ENCODE measurements around the gene RNPEP.
"Not testable (repeated sequence)": the region's sequence is repeated elsewhere in the genome, so short reads cannot be mapped to it uniquely, and the experiment has no call there.

RNPEP gene

GRCh38 chr1:201962382-201962781 lies 20.1 kb upstream of the RNPEP start:
- DNase-seq (ENCODE audit: low read depth) = not testable (repeated sequence)

DNA sequence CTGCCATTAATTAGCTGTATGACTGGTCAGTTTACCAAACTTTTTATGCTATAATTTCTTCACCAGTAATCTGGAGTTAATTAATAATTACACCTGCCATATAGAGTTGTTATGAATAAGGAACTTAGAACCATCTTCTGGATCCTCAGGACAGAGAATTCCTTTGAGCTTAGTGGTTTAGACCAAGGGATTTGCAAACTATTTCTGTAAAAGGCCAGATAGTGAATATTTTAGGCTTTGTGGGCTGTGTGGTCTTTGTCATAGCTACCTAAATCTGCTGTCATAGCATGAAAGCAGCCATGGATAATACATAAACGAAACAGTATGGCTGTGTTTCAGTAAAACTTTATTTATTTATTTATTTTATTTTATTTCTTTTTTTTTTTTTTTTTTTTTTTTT lies 18.2 kb upstream of the RNPEP start:
- DNase-seq (ENCODE audit: low read depth) = peak; percentile 63

GRCh38 chr1:201966171-201966570 lies 16.3 kb upstream of the RNPEP start:
- no peak for DNase-seq (ENCODE audit: low read depth)

DNA sequence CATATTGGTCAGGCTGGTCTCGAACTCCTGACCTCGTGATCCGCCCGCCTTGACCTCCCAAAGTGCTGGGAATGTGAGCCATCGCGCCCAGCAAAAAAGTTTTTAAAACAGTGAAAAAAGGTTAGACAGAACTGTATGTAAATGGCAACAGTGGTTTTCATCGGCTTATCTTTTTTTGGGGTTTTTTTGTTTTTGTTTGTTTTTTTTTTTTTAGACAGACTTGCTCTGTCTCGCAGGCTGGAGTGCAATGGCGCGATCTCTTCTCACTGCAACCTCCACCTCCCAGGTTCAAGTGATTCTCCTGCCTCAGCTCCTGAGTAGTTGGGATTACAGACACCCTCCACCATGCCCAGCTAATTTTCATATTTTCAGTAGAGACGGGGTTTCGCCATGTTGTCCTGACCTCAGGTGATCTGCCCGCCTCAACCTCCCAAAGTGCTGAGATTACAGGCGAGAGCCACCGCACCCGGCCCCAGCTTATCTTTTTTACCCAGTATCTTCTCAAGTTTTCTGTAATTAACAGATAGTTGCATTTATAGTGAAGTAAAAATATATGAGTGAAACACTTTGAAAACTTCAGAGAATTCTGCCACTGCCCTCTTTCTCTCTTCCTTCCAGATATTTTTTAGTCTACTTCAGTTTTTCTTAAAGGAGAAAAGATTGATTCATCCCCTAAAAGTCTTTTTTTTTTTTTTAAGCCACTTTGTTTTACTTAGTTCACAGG lies 14.1 kb upstream of the RNPEP start:
- DNase-seq (ENCODE audit: low read depth) = no peak

- DNase-seq (ENCODE audit: low read depth) = no peak
Observed at GRCh38 chr1:201970334-201971159, 11.9 kb upstream of the RNPEP start.

GRCh38 chr1:201982082-201982622 lies 296 bp upstream of the RNPEP start:
- DNase-seq (ENCODE audit: low read depth) = no peak

GRCh38 chr1:201983380-201983805 lies 945 bp downstream of the RNPEP start:
- DNase-seq (ENCODE audit: low read depth) = peak; percentile 47

DNA sequence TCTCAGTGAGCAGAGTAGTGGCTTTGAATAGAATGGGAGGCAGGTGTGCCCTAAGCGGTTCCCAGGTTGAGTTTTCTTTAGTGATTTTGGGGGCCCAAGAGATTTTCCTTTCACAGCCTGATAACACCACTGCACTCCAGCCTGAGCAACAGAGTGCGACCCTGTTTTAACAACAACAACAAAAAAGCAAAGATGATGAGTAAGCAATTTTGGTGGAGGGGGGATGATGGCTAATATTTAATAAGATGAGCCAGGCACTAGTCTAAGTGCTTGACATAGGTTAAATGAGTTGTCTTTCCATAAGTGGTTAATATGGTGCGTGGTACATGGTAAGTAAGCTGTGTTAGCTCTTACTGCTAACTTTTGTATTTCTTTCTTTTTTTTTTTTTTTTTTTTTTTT lies 2.0 kb downstream of the RNPEP start:
- DNase-seq (ENCODE audit: low read depth) = no peak

GRCh38 chr1:201985355-201985754 lies 2.9 kb downstream of the RNPEP start:
- no peak for DNase-seq (ENCODE audit: low read depth)

DNA sequence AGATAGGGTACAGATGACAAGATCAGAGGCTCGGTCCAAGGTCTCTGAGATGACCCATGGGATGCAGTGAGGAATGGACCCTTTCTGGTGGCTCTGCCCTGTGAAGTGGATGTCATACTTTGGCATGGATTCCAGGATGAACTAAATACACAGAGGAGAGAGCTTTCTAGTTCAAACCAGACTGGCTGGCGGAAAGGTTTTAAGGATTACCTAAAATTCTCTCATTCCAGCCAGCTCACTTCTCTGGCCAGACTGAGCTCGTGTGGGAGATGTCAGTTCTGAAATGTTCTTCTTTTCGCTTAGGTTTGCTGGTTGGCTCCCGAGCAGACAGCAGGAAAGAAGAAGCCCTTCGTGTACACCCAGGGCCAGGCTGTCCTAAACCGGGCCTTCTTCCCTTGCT lies 6.2 kb downstream of the RNPEP start:
- DNase-seq (ENCODE audit: low read depth) = no peak

DNA sequence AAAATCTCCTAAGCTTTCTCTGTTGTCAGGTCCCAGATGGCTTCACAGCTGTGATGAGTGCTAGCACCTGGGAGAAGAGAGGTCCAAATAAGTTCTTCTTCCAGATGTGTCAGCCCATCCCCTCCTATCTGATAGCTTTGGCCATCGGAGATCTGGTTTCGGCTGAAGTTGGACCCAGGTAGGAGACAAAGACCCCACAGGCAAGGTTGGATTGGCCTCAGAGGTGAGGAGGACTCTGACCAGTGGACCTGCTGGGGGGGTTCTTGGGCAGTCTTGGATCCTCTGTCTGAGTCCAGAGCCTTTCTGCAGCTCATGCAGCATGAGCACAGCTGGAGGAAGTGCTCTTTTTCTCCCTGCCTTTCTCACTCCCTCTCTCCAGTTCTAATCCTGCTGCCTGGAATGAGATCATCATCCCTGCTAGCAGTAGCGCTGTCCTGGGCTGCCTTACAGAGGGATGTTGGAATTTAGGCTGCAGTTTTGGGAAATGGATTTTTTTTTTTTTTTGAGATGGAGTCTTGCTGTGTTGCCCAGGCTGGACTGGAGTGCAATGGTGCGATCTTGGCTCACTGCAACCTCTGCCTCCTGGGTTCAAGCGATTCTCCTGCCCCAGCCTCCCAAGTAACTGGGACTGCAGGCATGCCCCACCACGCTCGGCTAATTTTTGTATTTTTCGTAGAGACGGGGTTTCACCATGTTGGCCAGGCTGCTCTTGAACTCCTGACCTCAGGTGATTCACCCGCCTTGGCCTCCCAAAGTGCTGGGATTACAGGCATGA lies 7.1 kb downstream of the RNPEP start:
- no peak for DNase-seq (ENCODE audit: low read depth)

- DNase-seq (ENCODE audit: low read depth) = no peak
Observed at GRCh38 chr1:201990427-201990826, 8.0 kb downstream of the RNPEP start.

- DNase-seq (ENCODE audit: low read depth) = no peak
Observed at GRCh38 chr1:201999625-202000238, 17.3 kb downstream of the RNPEP start.

GRCh38 chr1:202002507-202002906 lies 20.1 kb downstream of the RNPEP start:
- no peak for DNase-seq (ENCODE audit: low read depth)

DNA sequence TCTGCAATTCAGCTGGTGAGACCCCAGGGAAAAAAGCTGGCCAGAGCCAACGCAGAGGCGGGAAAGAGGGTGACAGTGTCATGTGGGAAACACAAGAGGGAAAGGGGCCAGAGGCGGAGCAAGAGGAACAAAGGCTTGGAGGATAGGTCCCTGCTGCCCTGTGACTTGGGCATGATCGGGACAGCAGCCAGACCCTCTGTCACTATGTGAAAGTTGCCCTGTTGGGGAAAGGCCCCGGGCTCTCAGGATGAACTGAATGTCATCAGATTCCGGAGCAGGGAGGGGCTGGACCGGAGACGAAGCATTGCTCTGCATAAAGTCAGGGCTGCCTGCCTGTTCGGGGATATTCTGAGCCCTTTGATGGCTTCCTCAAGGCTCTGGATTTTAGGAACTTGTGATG lies 22.3 kb downstream of the RNPEP start:
- no peak for DNase-seq (ENCODE audit: low read depth)

DNA sequence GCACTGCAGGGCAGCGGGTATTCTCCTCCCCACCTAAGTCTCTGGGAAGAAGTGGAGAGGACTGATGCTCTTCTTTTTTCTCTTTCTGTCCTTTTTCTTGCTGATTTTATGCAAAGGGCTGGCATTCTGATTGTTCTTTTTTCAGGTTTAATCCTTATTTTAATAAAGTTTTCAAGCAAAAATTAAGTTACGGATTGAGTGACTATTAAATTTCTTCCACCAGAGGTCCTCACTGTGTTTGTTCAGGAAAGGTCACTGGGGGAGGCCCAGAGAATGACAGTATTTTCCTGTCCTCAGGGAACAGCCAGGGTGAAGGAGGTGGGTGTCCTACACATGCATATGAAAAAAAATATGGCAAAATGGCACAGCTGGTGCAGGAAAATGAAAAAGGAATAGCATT lies 23.5 kb downstream of the RNPEP start:
- no peak for DNase-seq (ENCODE audit: low read depth)

- DNase-seq (ENCODE audit: low read depth) = no peak
Observed at GRCh38 chr1:202007304-202007703, 24.9 kb downstream of the RNPEP start.

DNA sequence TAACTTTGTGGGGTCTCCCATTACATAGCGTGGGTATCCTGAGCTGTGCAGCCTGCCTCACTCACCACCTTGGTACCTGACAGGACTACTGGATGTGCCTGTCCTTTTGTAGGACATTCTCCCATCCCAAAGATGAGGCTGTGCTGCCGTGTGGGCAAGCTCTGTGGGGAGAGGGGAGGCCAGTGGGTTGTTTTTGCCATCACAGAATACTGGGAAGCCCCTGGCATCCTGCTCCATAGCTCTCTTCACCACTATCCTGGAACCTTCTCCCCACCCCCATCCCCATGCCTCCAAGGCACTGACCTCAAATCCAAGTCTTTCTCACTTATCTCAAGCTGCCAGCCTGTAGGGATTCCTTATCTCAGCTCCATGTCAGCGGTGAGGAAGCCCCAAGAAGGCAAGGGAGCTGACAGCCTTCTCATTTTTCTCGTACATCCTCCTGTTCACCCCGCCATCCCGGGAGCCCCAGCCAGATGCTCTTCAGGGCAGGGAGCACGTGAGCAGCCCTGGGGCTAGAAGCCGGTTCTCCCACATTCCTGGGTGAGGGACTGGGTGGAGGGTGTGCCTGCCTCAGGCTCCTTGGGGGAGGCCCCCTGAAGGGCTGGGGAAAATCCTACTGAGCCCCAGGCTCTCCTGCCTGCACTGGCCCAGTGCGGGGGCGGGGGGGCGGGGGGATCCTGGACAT lies 25.5 kb downstream of the RNPEP start:
- DNase-seq (ENCODE audit: low read depth) = no peak

GRCh38 chr1:202009326-202010179 lies 27.1 kb downstream of the RNPEP start:
- DNase-seq (ENCODE audit: low read depth) = no peak

All from GM04503 (cell line).